ENCODE data around the gene SVOP. TPM values are rescaled to one million over a fixed set of nuclear protein-coding genes. Genes with fewer than 3 reads are reported as not detected.

SVOP gene
- total RNA-seq, 4 donors from 2014 or later = 0.18 to 1.2 TPM; not detected in 2

DNA sequence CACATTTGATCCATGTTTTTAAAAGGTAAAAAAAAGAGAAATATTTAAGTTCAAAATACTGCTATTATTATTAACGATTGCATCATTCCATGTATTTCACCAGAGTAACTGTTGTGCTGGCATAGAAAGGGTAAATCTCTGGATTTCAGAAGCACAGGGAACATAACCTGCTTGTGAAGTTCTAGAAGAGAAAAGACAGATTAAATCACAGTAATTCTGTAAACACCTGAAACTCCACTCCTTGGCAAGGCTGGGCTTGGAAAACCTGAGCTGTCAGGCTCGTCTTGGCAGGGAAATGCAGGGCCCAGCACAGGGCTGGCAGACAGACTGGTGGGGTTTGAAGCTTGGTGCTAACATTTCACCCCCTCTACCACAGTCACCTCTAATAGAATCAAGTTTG lies 35.1 kb downstream of the SVOP start:
- no peak for DNase-seq
- TF ChIP-seq, protein P1, sequence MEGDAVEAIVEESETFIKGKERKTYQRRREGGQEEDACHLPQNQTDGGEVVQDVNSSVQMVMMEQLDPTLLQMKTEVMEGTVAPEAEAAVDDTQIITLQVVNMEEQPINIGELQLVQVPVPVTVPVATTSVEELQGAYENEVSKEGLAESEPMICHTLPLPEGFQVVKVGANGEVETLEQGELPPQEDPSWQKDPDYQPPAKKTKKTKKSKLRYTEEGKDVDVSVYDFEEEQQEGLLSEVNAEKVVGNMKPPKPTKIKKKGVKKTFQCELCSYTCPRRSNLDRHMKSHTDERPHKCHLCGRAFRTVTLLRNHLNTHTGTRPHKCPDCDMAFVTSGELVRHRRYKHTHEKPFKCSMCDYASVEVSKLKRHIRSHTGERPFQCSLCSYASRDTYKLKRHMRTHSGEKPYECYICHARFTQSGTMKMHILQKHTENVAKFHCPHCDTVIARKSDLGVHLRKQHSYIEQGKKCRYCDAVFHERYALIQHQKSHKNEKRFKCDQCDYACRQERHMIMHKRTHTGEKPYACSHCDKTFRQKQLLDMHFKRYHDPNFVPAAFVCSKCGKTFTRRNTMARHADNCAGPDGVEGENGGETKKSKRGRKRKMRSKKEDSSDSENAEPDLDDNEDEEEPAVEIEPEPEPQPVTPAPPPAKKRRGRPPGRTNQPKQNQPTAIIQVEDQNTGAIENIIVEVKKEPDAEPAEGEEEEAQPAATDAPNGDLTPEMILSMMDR (IDR thresholded peaks at IDR 0.05) = no peak
- no peak for TF ChIP-seq POLR2A (IDR thresholded peaks at IDR 0.05)

DNA sequence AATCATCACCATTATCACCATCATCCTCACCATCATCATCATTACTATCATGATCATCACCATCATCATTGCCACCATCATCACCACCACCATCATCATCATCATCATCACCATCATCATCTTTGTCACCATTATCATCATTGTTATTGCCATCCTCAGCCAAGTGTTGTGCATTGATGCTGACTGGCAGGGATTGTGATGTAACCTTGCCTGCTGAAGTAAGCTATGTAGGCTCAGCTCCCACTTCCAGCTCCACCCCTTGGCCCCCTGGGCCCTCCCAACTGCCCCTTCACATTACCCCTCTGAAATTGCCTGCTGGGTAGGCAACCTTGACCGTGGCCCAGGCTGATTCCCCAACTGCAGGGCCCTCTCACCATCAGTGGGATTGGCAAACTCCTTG lies 37.6 kb downstream of the SVOP start:
- no peak overlapping the region for H3K4me3 ChIP-seq
- DNase-seq = no peak
- TF ChIP-seq, protein P1 (IDR thresholded peaks at IDR 0.05) = no peak
- TF ChIP-seq POLR2A (IDR thresholded peaks at IDR 0.05) = no peak
- no peak overlapping the region for H3K27ac ChIP-seq
- no peaks in the 10 kb centered on the region for H3K9me3 ChIP-seq
- H3K27me3 ChIP-seq = no peaks in the 10 kb centered on the region
- no peaks in the 10 kb centered on the region for H3K36me3 ChIP-seq
- H3K4me1 ChIP-seq = no peaks in the 10 kb centered on the region

More for the DNA sequence above, 35.1 kb downstream of the SVOP start:
- Histone ChIP-seq H3K9me3 (no peaks in the 10 kb centered on the region), H3K27ac (no peak overlapping the region), H3K4me1 (no peaks in the 10 kb centered on the region), H3K36me3 (no peaks in the 10 kb centered on the region), H3K27me3 (no peaks in the 10 kb centered on the region), H3K4me3 (no peak overlapping the region)

DNA sequence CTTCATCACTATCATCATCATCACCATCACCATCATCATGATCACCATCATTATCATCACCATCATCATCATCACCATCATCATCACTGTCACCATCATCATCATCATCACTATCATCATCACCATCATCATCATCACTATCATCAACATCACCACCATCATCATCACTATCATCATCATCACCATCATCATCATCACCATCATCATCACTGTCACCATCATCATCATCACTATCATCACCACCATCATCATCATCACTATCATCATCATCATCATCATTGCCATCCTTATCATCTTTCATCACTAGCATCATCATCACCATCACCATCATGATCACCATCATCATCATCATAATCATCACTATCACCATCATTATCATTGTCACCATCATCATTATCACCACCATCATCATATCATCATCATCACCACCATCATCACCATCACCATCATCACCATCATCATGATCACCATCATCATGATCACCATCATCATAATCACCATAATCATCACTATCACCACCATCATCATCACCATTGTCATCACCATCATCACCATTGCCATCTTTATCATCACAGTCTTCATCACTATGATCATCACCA lies 38.1 kb downstream of the SVOP start:
- DNase-seq = no peak
- Histone ChIP-seq H3K9me3 (no peaks in the 10 kb centered on the region), H3K4me3 (no peak overlapping the region), H3K27ac (no peak overlapping the region), H3K36me3 (no peaks in the 10 kb centered on the region), H3K4me1 (no peaks in the 10 kb centered on the region), H3K27me3 (no peaks in the 10 kb centered on the region)
- TF ChIP-seq POLR2A (IDR thresholded peaks at IDR 0.05) = no peak
- TF ChIP-seq, protein P1 (IDR thresholded peaks at IDR 0.05) = no peak

DNA sequence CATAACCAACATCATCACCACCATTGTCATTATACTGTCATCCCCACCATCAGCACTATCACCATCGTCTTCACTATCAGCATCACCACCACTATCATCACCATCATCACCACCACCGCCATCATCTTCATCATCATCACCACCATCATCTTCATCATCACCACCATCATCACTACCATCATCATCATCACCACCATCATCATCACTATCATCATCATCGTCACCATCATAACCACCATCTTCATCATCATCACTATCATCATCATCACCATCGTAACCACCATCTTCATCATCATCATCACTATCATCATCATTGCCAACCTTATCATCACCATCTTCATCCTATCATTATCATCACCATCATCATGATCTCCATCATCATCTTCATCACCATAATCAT lies 39.0 kb downstream of the SVOP start:
- Histone ChIP-seq H3K4me3 (no peak overlapping the region), H3K4me1 (no peaks in the 10 kb centered on the region), H3K27me3 (no peaks in the 10 kb centered on the region), H3K36me3 (no peaks in the 10 kb centered on the region), H3K27ac (no peak overlapping the region), H3K9me3 (no peaks in the 10 kb centered on the region)
- no peak for DNase-seq
- TF ChIP-seq, protein P1 (IDR thresholded peaks at IDR 0.05) = no peak
- TF ChIP-seq POLR2A (IDR thresholded peaks at IDR 0.05) = no peak

DNA sequence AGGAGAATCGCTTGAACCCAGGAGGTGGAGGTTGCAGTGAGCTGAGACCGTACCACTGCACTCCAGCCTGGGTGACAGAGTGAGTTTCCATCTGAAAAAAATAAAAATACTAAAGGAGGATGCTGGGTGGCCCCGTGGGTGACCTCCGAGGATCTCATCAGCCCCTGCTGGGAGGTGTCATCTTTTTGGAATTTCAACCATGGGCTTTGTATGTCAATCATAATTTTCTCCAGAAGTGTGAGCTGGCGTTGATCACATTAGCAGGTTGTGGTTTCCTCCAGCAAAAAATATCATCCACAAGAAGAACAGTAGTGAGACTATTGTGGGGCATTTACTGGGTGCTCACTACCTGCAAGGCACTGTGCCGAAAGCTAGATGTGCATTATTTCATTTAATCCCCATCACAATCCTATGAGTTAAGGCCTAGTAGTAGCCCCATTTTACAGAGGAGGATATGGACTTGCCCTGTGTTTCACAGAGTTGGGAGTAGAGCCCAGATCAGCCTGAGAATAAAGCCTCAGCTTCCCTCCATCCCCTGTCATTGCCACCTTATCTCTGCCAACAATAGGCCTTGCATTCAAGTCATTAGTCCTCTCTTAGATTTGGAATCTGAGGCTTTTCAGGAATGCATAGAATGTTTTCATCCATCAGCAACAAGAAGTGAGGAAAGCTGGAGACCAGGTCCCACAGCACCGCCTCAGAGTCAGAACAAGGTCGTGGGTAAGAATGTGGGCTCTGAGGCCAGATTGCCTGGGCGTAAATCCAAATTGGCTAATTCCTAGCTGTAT lies 39.8 kb downstream of the SVOP start:
- Histone ChIP-seq H3K4me3 (no peak overlapping the region), H3K4me1 (no peaks in the 10 kb centered on the region), H3K27ac (no peak overlapping the region), H3K27me3 (no peaks in the 10 kb centered on the region), H3K36me3 (no peaks in the 10 kb centered on the region), H3K9me3 (no peaks in the 10 kb centered on the region)
- no peak for DNase-seq
- TF ChIP-seq, protein P1 (IDR thresholded peaks at IDR 0.05) = no peak
- TF ChIP-seq POLR2A (IDR thresholded peaks at IDR 0.05) = no peak

Measured in Peyer's patch (tissue), 4 donors.